Panc1 (cell line): ENCODE data around the gene CALB2. TPM values are rescaled to one million over a fixed set of nuclear protein-coding genes. Genes with fewer than 3 reads are reported as not detected.

Experiments
- ATAC-seq: fragments of 200-7000 bp; cut with Tn5 transposase; 2 replicates; pipeline ENCODE4 v1.9.1; 2020; ENCODE audit warnings: mild to moderate bottlenecking, moderate library complexity
- BruUV-seq: library from RNA; stranded (reverse); fragments of 400-500 nt; replicated peaks from 2 replicates; lab custom pipeline; 2021; lab: Mats Ljungman, UMichigan
- CTCF ChIA-PET: fragments of 300-600 bp; sonication (Branson Sonifier 250); formaldehyde crosslinking; loops from one replicate; lab custom pipeline; 2022; ENCODE audit warnings: antibody characterized with exemption; lab: Charles Lee
- POLR2A ChIA-PET: fragments of 300-600 bp; sonication (Branson Sonifier 250); formaldehyde crosslinking; loops from one replicate; lab custom pipeline; 2022; ENCODE audit warnings: antibody characterized with exemption; lab: Charles Lee
- DNase-seq: peaks from one replicate; pipeline ENCODE4 v3.0.0-alpha.2; 2010; ENCODE audit warnings: low read depth, low spot score
- H3K27ac ChIP-seq: 2 replicates; pipeline ENCODE4 v1.5.1; 2011; ENCODE audit warnings: mild to moderate bottlenecking, low read length, inconsistent platforms
- H3K27me3 ChIP-seq: fragments of 200-500 bp; sonication (Bioruptor generic); 2 replicates; pipeline ENCODE4 v1.6.0; 2014; ENCODE audit warnings: low read length, inconsistent platforms; ENCODE audit not compliant: control insufficient read depth, insufficient read depth
- H3K36me3 ChIP-seq: fragments of 200-500 bp; sonication (Bioruptor generic); 2 replicates; pipeline ENCODE4 v1.5.1; 2014; ENCODE audit warnings: inconsistent platforms, mild to moderate bottlenecking, low read length, moderate library complexity; ENCODE audit not compliant: control insufficient read depth, insufficient read depth
- H3K4me1 ChIP-seq: 2 replicates; pipeline ENCODE4 v1.5.1; 2011; ENCODE audit warnings: inconsistent platforms, mild to moderate bottlenecking, low read length, moderate library complexity; ENCODE audit not compliant: control insufficient read depth, insufficient read depth
- H3K4me3 ChIP-seq, 2 experiments: 2 replicates each; pipeline ENCODE4 v1.5.1; 2011 to 2012; ENCODE audit warnings: low read depth in 2 of 2, low read length in 2 of 2, mild to moderate bottlenecking in 2 of 2, inconsistent platforms in 1 of 2, moderate library complexity in 1 of 2
- H3K9me3 ChIP-seq: fragments of 200-500 bp; sonication (Bioruptor generic); 2 replicates; pipeline ENCODE4 v1.5.1; 2014; ENCODE audit warnings: low read depth, mild to moderate bottlenecking, inconsistent platforms, low read length, moderate library complexity; ENCODE audit not compliant: control insufficient read depth, insufficient read depth
- CTCF ChIP-seq: fragments of 450-650 bp; IDR thresholded peaks from 2 replicates; pipeline ENCODE4 v1.5.1; 2017; ENCODE audit warnings: mild to moderate bottlenecking
- POLR2AphosphoS5 ChIP-seq: IDR thresholded peaks from 2 replicates; pipeline ENCODE4 v1.6.1; 2012; ENCODE audit warnings: mild to moderate bottlenecking, low read depth, low read length, moderate library complexity
- REST ChIP-seq, 2 experiments: IDR thresholded peaks; 2 replicates each; pipeline ENCODE4 v1.6.1; 2011 to 2012; ENCODE audit warnings: low read depth in 2 of 2, control low read depth in 1 of 2, low read length in 1 of 2, mild to moderate bottlenecking in 1 of 2, moderate library complexity in 1 of 2; ENCODE audit not compliant: insufficient read depth in 1 of 2
- SIN3A ChIP-seq: IDR thresholded peaks from 2 replicates; pipeline ENCODE4 v1.6.1; 2012; ENCODE audit warnings: low read depth, mild to moderate bottlenecking, low read length, moderate library complexity, borderline replicate concordance; ENCODE audit not compliant: insufficient read depth
- TCF7L2 ChIP-seq: IDR thresholded peaks from 2 replicates; pipeline ENCODE4 v1.6.1; 2011; ENCODE audit warnings: mild to moderate bottlenecking, low read depth, low read length, inconsistent platforms
- in situ Hi-C: cut with HindIII; loops from 2 replicates; pipeline ENCODE4 v1.10.0; 2016; ENCODE audit warnings: low sequenced_read_pairs, low pct_unique_long_range_greater_than_20kb
- intact Hi-C: fragments of 100-400 bp; cut with micrococcal nuclease; formaldehyde crosslinking; loops from one replicate; pipeline ENCODE4 v1.10.0; 2022; ENCODE audit not compliant: unreplicated experiment
- total RNA-seq: library from RNA; stranded (reverse); gene quantifications from one replicate; pipeline ENCODE4 v1.2.1, GENCODE V29; 2021; ENCODE audit not compliant: unreplicated experiment

CALB2 gene
- total RNA-seq, 1 experiment from 2014 or later, result 0.59 TPM

- DNase-seq (no peak), ATAC-seq (no peak)
- Histone ChIP-seq H3K4me1 (no peaks in the 10 kb centered on the region), H3K27me3 (peaks cover 6% of the 10 kb centered on the region; the same call in 1 of the 2 replicates), H3K4me3 (no peak overlapping the region), H3K9me3 (no peaks in the 10 kb centered on the region), H3K36me3 (no peaks in the 10 kb centered on the region), H3K27ac (no peak overlapping the region)
- ChIA-PET CTCF (no interaction called here), POLR2A (no interaction called here)
- no TSS peak for BruUV-seq
- intact Hi-C loops (no loop called here), in situ Hi-C loops (no loop called here)
- TF ChIP-seq POLR2AphosphoS5 (no peak), CTCF (no peak), REST (IDR thresholded peaks at IDR 0.05; ENCODE audit: insufficient read depth in 1 of 2, low read depth in 2 of 2, low read length in 1 of 2) (no peak), TCF7L2 (no peak), SIN3A (no peak)
Measured at GRCh38 chr16:71402007-71402406, 43.5 kb downstream of the CALB2 start.

GRCh38 chr16:71402674-71403073, 44.2 kb downstream of the CALB2 start:
- H3K36me3 ChIP-seq, result no peaks in the 10 kb centered on the region
- peaks cover 6% of the 10 kb centered on the region; the same call in 1 of the 2 replicates for H3K27me3 ChIP-seq
- no peak overlapping the region for H3K27ac ChIP-seq
- no peaks in the 10 kb centered on the region for H3K4me1 ChIP-seq
- no peaks in the 10 kb centered on the region for H3K9me3 ChIP-seq
- BruUV-seq, result no TSS peak
- TF ChIP-seq TCF7L2 (no peak), POLR2AphosphoS5 (no peak), SIN3A (no peak), CTCF (no peak), REST (IDR thresholded peaks at IDR 0.05; ENCODE audit: insufficient read depth in 1 of 2, low read depth in 2 of 2, low read length in 1 of 2) (no peak)
- H3K4me3 ChIP-seq, result no peak overlapping the region
- DNase-seq (no peak), ATAC-seq (no peak)
- POLR2A ChIA-PET, result no interaction called here
- in situ Hi-C loops, result no loop called here
- intact Hi-C loops, result no loop called here
- CTCF ChIA-PET, result no interaction called here
